Measurements from ENCODE around the gene REV3L. TPM values are rescaled to one million over a fixed set of nuclear protein-coding genes. Genes with fewer than 3 reads are reported as not detected.

Gene REV3L
- total and polyA plus RNA-seq, 2 of the 8 experiments (the other 6 are each of a cell fraction or from before 2014, with no cell fraction given): 2.1 to 6.6 TPM

DNA sequence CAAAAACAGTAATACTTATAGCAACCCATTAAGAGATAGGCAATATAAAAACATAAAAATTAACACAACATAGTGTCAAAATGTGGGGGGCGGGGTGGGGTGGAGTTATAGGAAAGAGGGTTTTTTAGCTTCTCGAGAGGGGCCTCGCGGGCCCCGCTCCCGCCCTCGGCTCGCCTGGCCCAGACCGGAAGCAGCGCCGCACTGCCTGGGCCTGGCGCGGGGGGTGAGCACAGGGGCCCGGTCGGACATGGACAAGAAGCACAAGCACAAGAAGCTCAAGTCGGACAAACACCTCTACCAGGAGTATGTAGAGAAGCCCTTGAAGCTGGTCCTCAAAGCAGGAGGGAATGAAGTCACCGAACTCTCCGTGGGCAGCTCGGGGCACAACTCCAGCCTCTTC is 53.4 kb downstream of the REV3L start:
- Histone ChIP-seq H4K5ac (ENCODE audit: insufficient read length, low read depth, low read length) (no peak overlapping the region), H4K91ac (replicated peaks; ENCODE audit: insufficient read length, low read length) (no peak overlapping the region), H3K4ac (replicated peaks; ENCODE audit: insufficient read length, low read depth, low read length) (no peak overlapping the region), H3K14ac (ENCODE audit: insufficient read length) (no peak overlapping the region), H4K20me1 (replicated peaks in 1 of 2; ENCODE audit: control insufficient read depth in 1 of 2, insufficient read depth in 2 of 2, low read length in 2 of 2) (no peaks in the 10 kb centered on the region), H2BK5ac (ENCODE audit: low read depth, low read length) (no peak overlapping the region), H4K8ac (ENCODE audit: extremely low read depth, insufficient read depth, low read length) (no peak overlapping the region), H3K9me3 (ENCODE audit: insufficient read depth in 2 of 2, low read depth in 1 of 2, low read length in 1 of 2) (no peaks in the 10 kb centered on the region), H3K4me3 (ENCODE audit: extremely low read depth in 1 of 4, insufficient read depth in 2 of 4, low read depth in 3 of 4, low read length in 4 of 4) (no peak overlapping the region), H3K4me1 (replicated peaks in 1 of 4; ENCODE audit: control insufficient read depth in 3 of 4, insufficient read depth in 4 of 4, low read length in 3 of 4) (no peaks in the 10 kb centered on the region), H2BK20ac (ENCODE audit: low read length) (no peak overlapping the region), H2AK5ac (ENCODE audit: low read depth, low read length) (no peak overlapping the region), H3K36me3 (ENCODE audit: control insufficient read depth in 2 of 4, insufficient read depth in 4 of 4, low read length in 3 of 4) (no peaks in the 10 kb centered on the region), H2BK15ac (ENCODE audit: low read length) (no peak overlapping the region), H3K27me3 (replicated peaks in 1 of 4; ENCODE audit: control insufficient read depth in 3 of 4, extremely low read depth in 1 of 4, insufficient read depth in 3 of 4, low read length in 3 of 4) (no peaks in the 10 kb centered on the region), H2AFZ (ENCODE audit: low read length) (no peak overlapping the region), H3K23ac (ENCODE audit: insufficient read length) (no peak overlapping the region), H3K18ac (ENCODE audit: extremely low read depth, low read length) (no peak overlapping the region), H3K79me1 (ENCODE audit: low read depth, low read length) (no peaks in the 10 kb centered on the region; the same call in 1 of the 2 replicates), H3K56ac (replicated peaks; ENCODE audit: insufficient read length, low read depth, low read length) (no peak overlapping the region), H2BK120ac (replicated peaks; ENCODE audit: low read depth, low read length) (no peak overlapping the region), H3K9ac (replicated peaks in 1 of 4; ENCODE audit: extremely low read depth in 1 of 4, low read depth in 3 of 4, low read length in 3 of 4) (no peak overlapping the region), H3K79me2 (ENCODE audit: control insufficient read depth in 1 of 2, insufficient read depth in 2 of 2, low read length in 2 of 2) (peaks cover 0 to 2% of the 10 kb centered on the region in 2 experiments; a peak in 1 of 4 replicates), H2BK12ac (ENCODE audit: low read depth, low read length) (no peak overlapping the region), H3K4me2 (ENCODE audit: insufficient read depth in 1 of 2, low read depth in 2 of 2, low read length in 2 of 2) (no peak overlapping the region), H3K27ac (ENCODE audit: low read depth, low read length) (no peak overlapping the region), H3K23me2 (ENCODE audit: low read depth, low read length) (no peaks in the 10 kb centered on the region)
- DNase-seq (ENCODE audit: low read depth in 1 of 2, low spot score in 2 of 2) (no peak), FAIRE-seq (no peak)
- WGBS, 2 experiments (ENCODE audit: extremely low coverage in 1 of 2, insufficient coverage in 1 of 2, insufficient read length in 1 of 2, insufficient replicate concordance in 2 of 2, low coverage in 1 of 2, low lambda C conversion rate in 2 of 2, missing lambda C conversion rate in 1 of 2): 95% methylated on average over 19 of the region's 19 CpGs; no CpG with 5 or more reads in 1 of the 2 experiments
- TF ChIP-seq TCF12 (IDR thresholded peaks at IDR 0.05; ENCODE audit: low read depth, low read length): no peak
- ChIA-PET CTCF (ENCODE audit: partially characterized antibody) (no interaction called here), POLR2A (ENCODE audit: partially characterized antibody) (no interaction called here)

All from H1 (cell line).